Esophagus squamous epithelium (tissue), 5 donors: ENCODE results near the gene GSPT1. TPM values are rescaled to one million over a fixed set of nuclear protein-coding genes. Genes with fewer than 3 reads are reported as not detected.
"Not testable (repeated sequence)": the region's sequence is repeated elsewhere in the genome, so short reads cannot be mapped to it uniquely, and the experiment has no call there.

Experiments used
- DNase-seq: peaks from one replicate; lab custom pipeline; 2025; lab: John Stamatoyannopoulos, UW
- H3K27ac ChIP-seq, 4 donors: fragments of 200-600 bp; sonication (generic); one replicate each; pipeline ENCODE4 v1.5.1; 2016 to 2019; ENCODE audit warnings: mild to moderate bottlenecking in 1 of 4
- H3K27me3 ChIP-seq, 4 donors: fragments of 200-600 bp; sonication (generic); 1 replicate in 3 of 4; 2 replicates in 1 of 4; pipeline versions ENCODE4 v1.5.1 to v1.6.0; 2017 to 2021; ENCODE audit warnings: antibody characterized with exemption in 1 of 4
- H3K36me3 ChIP-seq, 3 donors: fragments of 200-600 bp; sonication (generic); one replicate each; pipeline ENCODE4 v1.5.1; 2016 to 2019
- H3K4me1 ChIP-seq, 3 donors: fragments of 200-600 bp; sonication (generic); one replicate each; pipeline ENCODE4 v1.5.1; 2017 to 2019
- H3K4me3 ChIP-seq, 4 donors: fragments of 200-600 bp; sonication (generic); 1 replicate in 3 of 4; 2 replicates in 1 of 4; pipeline ENCODE4 v1.5.1; 2016 to 2019; ENCODE audit warnings: mild to moderate bottlenecking in 2 of 4, moderate library complexity in 1 of 4
- H3K9me3 ChIP-seq, 3 donors: fragments of 200-600 bp; sonication (generic); one replicate each; pipeline ENCODE4 v1.5.1; 2016 to 2019
- CTCF ChIP-seq, 6 experiments: fragments of 450-650 bp in 4 of 6; fragments of 200-600 bp in 2 of 6; sonication (generic) in 2 of 6; IDR thresholded peaks; one replicate each; pipeline ENCODE4 v1.5.1; 2016 to 2019; ENCODE audit warnings: antibody characterized with exemption in 6 of 6, mild to moderate bottlenecking in 4 of 6, moderate library complexity in 4 of 6
- POLR2A ChIP-seq, 4 donors: fragments of 450-650 bp; IDR thresholded peaks; one replicate each; pipeline ENCODE4 v1.6.1; 2017; ENCODE audit warnings: antibody characterized with exemption in 4 of 4, mild to moderate bottlenecking in 4 of 4, moderate library complexity in 3 of 4
- WGBS, 2 donors: methylation state at CpG; one replicate each; pipeline ENCODE4 v1.1.5; 2018; 5-methylcytosine and 5-hydroxymethylcytosine counted together
- intact Hi-C: fragments of 100-400 bp; cut with DNase I; formaldehyde crosslinking; loops from one replicate; pipeline ENCODE4 v1.15.0; 2022
- total RNA-seq, 4 donors: library from RNA; depleted of rRNA; stranded (reverse); fragments of >200 nt; gene quantifications; one replicate each; pipeline ENCODE4 v1.1.0, GENCODE V29; 2016
- donor health status: DM: yes; HTN: yes; CAD: no.

The GSPT1 gene
- total RNA-seq, 4 donors from 2014 or later: 55.5 to 99.0 (median 78.2) TPM

GRCh38 chr16:11957591-11958395 lies 42.0 kb upstream of the GSPT1 start:
- H3K4me1 ChIP-seq: peaks cover 0 to 14% (median 0%) of the 10 kb centered on the region in 3 donors
- H3K9me3 ChIP-seq: no peaks in the 10 kb centered on the region
- H3K27ac ChIP-seq: peak overlapping the region in 3 of 4 donors; percentile 36 to 55 (median 50)
- DNase-seq: no peak
- intact Hi-C loops: no loop called here
- 67 to 79% methylated on average over 6 to 8 of the region's 10 CpGs for WGBS, 2 donors
- TF ChIP-seq POLR2A (IDR thresholded peaks at IDR 0.05): no peak
- no peak for TF ChIP-seq CTCF (IDR thresholded peaks at IDR 0.05)
- no peaks in the 10 kb centered on the region for H3K27me3 ChIP-seq
- H3K4me3 ChIP-seq: no peak overlapping the region
- H3K36me3 ChIP-seq: no peaks in the 10 kb centered on the region

- intact Hi-C loops: no loop called here
- H3K9me3 ChIP-seq: no peaks in the 10 kb centered on the region
- no peak for DNase-seq
- H3K27me3 ChIP-seq: no peaks in the 10 kb centered on the region
- peaks cover 0 to 14% (median 0%) of the 10 kb centered on the region in 3 donors for H3K4me1 ChIP-seq
- TF ChIP-seq CTCF (IDR thresholded peaks at IDR 0.05) (no peak), POLR2A (IDR thresholded peaks at IDR 0.05) (no peak)
- H3K4me3 ChIP-seq: no peak overlapping the region
- no peaks in the 10 kb centered on the region for H3K36me3 ChIP-seq
- 90 to 100% methylated on average over 2 of the region's 2 CpGs for WGBS, 2 donors
- H3K27ac ChIP-seq: peak overlapping the region in 1 of 4 donors; percentile 30
Measured at GRCh38 chr16:11956558-11956957, 40.8 kb upstream of the GSPT1 start.

DNA sequence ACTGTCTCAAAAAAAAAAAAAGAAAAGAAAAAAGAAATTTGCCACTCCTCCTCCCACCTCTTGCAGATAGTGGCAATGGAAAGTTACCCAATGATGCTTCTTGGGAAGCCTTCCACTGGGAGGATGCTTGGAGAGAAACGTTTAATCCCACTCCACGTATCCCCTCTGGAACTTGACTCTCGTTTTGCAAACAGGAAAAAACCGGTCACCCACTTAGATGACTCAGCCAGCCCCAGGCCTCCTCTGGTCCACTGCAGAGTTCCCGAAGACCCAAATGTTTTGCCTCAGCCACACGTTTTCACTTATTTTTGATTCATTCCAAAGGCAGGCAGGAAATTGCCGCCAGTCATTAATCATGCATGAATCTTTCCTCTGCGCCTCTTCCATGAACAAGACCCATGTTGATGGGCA lies 40.0 kb upstream of the GSPT1 start:
- TF ChIP-seq CTCF (IDR thresholded peaks at IDR 0.05): no peak
- no peak for TF ChIP-seq POLR2A (IDR thresholded peaks at IDR 0.05)
- H3K27me3 ChIP-seq: no peaks in the 10 kb centered on the region
- WGBS, 2 donors: 13 to 37% methylated on average over 8 of the region's 8 CpGs
- H3K9me3 ChIP-seq: no peaks in the 10 kb centered on the region
- no peak for DNase-seq
- H3K36me3 ChIP-seq: no peaks in the 10 kb centered on the region
- intact Hi-C loops: no loop called here
- peak overlapping the region in 3 of 4 donors; percentile 30 to 61 (median 61) for H3K27ac ChIP-seq
- no peak overlapping the region for H3K4me3 ChIP-seq
- H3K4me1 ChIP-seq: peaks cover 0 to 14% (median 0%) of the 10 kb centered on the region in 3 donors

DNA sequence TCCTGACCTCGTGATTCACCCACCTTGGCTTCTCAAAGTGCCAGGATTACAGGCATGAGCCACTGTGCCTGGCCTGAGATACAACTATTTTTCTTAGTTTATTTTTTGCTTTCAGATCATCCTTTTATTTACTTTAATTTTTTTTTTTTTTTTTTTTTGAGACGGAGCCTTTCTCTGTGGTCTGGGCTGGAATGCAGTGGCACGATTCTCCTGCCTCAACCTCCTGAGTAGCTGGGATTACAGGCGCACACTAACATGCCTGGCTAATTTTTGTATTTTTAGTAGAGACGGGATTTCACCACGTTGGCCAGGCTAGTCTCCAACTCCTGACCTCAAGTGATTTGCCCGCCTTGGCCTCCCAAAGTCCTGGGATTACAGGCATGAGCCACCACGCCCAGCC lies 37.8 kb upstream of the GSPT1 start:
- H3K4me3 ChIP-seq, H3K9me3 ChIP-seq, H3K36me3 ChIP-seq, H3K27me3 ChIP-seq, H3K27ac ChIP-seq, intact Hi-C loops, DNase-seq: not testable (repeated sequence)
- WGBS, 2 donors: 79 to 82% methylated on average over 8 of the region's 8 CpGs
- peaks cover 0 to 22% (median 0%) of the 10 kb centered on the region in 3 donors for H3K4me1 ChIP-seq

DNA sequence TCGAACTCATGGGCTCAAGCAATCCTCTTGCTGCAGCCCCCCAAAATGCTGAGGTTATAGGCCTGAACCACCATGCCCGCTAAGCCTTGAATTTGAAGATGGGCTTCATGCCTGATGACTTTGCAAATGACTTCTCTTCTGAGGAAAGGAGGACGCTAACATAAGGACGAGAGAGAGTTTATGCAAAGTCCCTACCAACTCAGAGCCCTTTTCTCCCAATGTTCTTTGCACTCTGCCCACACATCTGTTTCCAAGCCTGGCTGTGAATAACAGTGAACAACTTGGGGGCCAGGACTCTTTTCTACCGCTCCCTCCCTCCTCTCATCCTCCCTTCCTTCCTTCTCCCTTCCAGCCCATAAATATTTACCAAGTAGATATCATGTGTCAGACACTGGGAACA lies 34.6 kb upstream of the GSPT1 start:
- H3K27ac ChIP-seq: no peak overlapping the region

More for the DNA sequence above, 34.6 kb upstream of the GSPT1 start:
- peaks cover 0 to 15% (median 0%) of the 10 kb centered on the region in 3 donors for H3K4me1 ChIP-seq
- WGBS, 2 donors: 67 to 77% methylated on average over 4 to 5 of the region's 5 CpGs
- TF ChIP-seq POLR2A (IDR thresholded peaks at IDR 0.05) (no peak), CTCF (IDR thresholded peaks at IDR 0.05) (no peak)
- DNase-seq: no peak
- H3K9me3 ChIP-seq: no peaks in the 10 kb centered on the region
- no peaks in the 10 kb centered on the region for H3K27me3 ChIP-seq
- H3K36me3 ChIP-seq: no peaks in the 10 kb centered on the region
- no peak overlapping the region for H3K4me3 ChIP-seq
- intact Hi-C loops: no loop called here
